NB4 (cell line): ENCODE data around the gene SH3GL3.

Experiments
- CTCF ChIP-seq: IDR thresholded peaks from one replicate; pipeline ENCODE4 v1.5.1; 2012; ENCODE audit warnings: low read depth, low read length
- MAX ChIP-seq: IDR thresholded peaks from 2 replicates; pipeline ENCODE4 v1.6.1; 2011; ENCODE audit warnings: low read depth, low read length
- POLR2A ChIP-seq: IDR thresholded peaks from 2 replicates; pipeline ENCODE4 v1.6.1; 2011; ENCODE audit warnings: mild to moderate bottlenecking; ENCODE audit not compliant: insufficient read length; ENCODE audit errors: extremely low read depth

- TF ChIP-seq POLR2A (no peak), MAX (no peak), CTCF (no peak)
These were observed 67.4 kb downstream of the SH3GL3 start for GRCh38 chr15:83514584-83514983.
